NCI-H345 treated with DMSO at 0.1 percent for 48 hours (cell line): ENCODE results near the gene IQSEC2.

Experiments
- DNase-seq: peaks from one replicate; lab custom pipeline; 2025; ENCODE audit not compliant: unreplicated experiment; lab: John Stamatoyannopoulos, UW

IQSEC2 gene

DNA sequence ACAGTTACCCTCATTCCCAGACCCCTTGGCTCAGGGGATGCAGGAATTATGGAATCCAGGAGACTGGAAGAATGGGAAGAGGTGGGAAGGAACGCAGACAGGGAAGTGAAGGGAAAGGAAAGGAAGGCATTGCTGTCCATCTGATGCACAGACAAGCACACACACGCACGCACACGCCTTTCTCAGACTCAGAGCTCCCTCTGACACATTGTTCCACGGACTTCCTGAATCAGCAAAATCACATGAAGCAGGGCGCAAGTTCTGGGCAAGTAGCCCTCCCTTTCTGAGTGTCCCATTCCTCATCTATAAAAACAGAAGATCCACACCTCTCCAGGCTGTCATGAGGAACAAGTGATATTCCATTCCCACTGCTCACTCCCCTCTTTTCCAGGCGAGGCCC lies 13.2 kb downstream of the IQSEC2 start:
- no peak for DNase-seq

DNA sequence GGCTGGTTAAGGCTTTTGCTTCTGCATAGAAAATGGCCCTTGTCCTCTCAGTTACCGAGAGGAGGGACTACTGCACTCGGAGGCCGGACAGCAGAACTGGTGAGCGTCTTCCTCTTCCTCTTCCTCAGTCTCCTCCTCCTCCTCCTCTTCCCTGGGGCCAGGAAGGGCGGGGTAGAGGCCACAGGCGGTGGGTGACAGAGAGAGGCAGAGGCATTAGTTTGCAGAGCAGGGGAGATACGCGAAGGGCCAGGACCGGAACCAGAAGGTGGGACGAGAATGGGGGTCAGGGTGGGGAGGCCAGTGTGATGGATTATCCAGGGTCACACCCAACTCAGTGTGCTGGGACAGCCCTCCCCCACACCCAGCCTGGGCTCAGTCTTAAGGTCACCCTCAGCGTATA lies 14.5 kb downstream of the IQSEC2 start:
- no peak for DNase-seq

DNA sequence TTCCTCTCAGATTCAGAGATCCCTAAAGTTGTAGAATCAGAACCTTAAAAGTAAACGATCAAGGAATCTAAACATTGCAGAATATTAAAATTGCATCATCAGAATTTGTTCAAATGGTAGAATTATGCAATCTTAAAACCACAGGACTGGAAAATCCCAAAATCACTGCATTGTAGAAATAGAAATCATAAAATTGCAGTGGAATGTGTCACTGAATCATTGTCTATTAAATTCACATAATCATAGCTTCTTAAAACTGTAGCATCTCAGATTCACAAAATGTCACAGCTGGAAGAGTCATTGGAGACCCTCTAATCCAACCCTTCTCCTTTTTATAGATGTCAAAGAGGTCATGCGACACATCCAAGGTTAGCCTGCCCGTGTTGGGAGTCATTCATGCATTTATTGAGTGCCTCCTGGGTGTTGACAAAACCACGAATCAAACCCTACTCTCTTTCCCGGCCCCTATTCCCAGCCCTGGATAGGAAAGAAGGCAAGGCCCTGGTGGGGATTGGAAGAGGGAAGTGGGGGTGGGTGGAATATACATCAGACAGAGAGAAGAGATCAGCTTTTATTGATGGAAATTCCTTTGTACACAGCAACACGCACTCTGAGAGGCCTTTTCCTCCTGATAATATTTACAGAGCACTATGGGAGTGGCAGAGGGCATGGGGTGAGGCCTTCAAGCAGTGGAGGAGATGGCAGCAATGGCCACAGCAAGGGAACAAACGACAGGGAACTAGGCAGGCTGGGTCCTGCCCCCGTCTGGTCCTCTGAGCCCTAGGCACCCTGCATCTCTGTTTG lies 15.4 kb downstream of the IQSEC2 start:
- DNase-seq, result no peak

GRCh38 chrX:53263597-53264094 lies 17.7 kb downstream of the IQSEC2 start:
- no peak for DNase-seq

GRCh38 chrX:53262918-53263394 lies 18.4 kb downstream of the IQSEC2 start:
- DNase-seq, result no peak

- no peak for DNase-seq
Observed at GRCh38 chrX:53262189-53262917, 19.0 kb downstream of the IQSEC2 start.

DNA sequence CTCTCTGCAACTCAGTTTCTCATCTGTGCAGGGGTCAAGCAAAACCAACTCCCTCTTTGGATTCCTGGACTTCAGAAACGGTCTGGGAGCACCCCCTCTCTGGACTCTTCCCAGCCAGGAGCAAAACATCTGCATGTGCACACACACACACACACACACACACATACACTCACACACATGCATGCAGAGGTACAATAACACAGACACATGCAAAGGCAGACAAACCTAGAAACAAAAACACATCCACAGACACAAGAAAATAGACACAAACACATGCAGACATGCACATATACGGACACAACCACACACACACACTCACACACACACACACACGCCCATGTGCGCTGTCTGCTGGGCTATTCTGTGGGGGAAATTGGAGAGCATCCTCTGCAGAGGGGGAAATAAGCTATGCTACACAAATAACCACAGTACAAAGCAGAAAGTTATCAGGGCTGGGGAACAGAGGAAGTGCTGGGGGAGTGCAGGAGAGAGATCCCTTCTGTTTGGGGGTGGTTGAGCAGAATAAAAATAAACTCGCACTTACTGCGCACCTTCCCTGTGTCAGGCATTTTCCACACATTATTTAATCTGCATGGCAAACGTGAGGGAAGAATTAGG lies 19.9 kb downstream of the IQSEC2 start:
- no peak for DNase-seq

DNA sequence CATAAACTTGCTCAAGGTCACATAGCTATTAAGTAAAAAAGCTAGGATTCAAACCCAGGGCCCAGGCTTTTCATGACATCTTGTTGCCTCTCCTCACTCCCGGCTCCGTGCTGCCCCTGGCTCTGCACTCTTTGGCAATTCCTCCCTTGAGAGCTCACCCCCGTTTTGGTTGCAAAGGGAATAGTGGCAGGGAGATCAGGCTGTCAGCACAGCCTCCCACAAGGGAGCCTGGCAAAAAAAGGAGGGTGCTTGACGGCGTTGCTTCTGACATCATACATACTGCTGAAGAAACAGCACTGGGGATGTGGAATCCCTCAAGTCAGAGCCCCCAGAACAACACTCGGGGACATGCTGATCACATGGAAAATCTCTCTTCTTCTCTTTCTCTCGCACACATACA lies 20.5 kb downstream of the IQSEC2 start:
- no peak for DNase-seq

DNA sequence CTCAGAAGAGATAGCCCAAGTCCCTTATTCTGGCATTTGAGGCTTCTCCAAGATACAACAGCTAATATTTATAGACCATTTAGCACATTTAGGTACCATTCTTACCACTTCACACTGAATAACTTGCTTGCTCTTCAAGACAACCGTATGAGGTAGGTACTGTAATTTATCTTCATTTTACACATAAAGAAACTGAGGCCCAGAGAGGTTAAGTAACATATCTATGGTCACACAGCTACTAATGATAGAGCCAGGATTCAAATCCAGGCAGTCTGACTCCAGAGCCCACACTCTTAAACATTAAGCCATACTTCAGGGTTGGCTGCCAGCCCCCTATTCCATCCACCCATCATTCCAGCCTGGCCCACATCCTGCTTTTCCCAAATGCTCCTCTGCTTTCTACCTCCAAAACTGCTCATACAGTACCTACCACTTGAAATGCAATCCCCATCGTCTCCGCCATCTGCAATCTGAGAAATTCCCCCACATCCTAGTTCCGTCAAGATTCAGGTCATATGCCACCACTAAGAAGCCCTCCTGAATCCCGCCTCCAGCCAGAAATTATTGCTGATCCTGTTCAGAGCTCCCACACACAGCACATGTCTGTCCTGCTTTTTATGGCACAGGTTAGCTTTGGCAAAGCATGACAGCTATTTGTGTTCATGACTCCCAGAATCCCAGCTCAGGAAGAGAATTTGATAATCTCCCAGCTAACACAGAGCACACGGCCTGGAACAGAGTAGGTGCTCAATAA lies 23.5 kb downstream of the IQSEC2 start:
- no peak for DNase-seq

GRCh38 chrX:53257166-53257565 lies 24.2 kb downstream of the IQSEC2 start:
- no peak for DNase-seq

- no peak for DNase-seq
Observed at GRCh38 chrX:53256446-53257041, 24.8 kb downstream of the IQSEC2 start.

DNA sequence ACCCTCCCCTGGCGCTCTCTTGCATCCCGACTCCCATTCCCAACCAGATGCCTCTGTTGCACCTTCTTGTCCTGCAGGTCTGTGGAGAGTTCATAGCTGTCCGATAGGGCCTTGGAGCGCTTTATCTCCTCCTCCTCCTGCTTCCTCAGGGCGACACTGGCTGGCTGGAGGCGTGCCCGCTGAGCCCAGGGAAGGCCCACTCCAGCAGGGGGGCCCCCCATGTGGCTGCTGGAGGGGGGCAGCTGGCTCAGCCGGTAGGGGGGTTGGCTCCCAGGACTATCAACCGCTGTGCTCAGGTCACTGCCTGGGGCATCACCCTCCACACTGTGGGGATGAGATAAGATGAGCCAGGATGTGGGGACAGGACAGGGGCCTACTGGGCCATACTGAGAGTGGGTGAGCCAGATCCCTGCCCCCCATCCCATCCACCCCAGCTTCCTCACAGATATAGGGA lies 25.6 kb downstream of the IQSEC2 start:
- no peak for DNase-seq

GRCh38 chrX:53254570-53255461 lies 26.6 kb downstream of the IQSEC2 start:
- DNase-seq, result no peak

- no peak for DNase-seq
Observed at GRCh38 chrX:53253293-53254020, 27.9 kb downstream of the IQSEC2 start.

DNA sequence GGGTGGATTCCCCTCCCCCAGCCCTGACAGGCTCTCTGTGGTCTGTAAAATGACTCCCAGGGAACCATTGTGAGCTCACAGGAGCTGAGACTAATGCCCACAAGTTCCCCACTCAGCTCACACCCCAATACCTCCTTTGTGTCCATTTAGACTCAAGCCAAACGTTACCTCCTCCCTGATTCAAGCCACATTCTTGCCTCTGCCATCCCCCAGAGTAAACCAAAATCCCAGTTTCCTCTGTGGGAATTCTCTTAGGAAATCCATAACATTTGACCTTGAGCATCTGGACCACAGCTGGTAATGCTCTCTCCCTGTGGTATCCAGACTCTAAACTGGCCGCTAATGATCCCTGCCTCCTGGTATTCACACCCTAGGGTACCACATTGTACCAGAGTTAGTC lies 30.1 kb downstream of the IQSEC2 start:
- DNase-seq, result no peak

DNA sequence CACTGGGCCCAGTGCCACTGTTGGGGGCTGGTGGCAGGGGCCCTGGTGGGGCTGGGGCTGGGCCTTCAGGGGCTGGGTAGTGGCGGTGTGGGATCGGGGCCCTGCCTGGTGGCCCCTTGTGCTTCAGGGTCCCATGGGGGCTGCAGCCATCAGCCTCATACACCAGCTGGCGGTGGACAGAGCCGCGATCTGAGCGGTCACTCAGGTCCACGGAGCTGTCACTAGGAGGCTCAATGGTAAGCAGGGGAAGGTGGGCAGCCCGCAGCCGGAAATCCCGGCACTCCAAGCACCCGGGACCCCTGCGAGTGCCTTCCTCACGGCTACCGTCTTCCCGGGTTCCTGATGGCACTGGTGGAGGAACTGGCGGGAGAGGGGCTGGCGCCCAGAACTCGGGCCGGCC lies 30.8 kb downstream of the IQSEC2 start:
- no peak for DNase-seq

- DNase-seq, result no peak
Observed at GRCh38 chrX:53249408-53250042, 31.9 kb downstream of the IQSEC2 start.

GRCh38 chrX:53247928-53248327 lies 33.5 kb downstream of the IQSEC2 start:
- DNase-seq, result no peak
